HEK293 (cell line): Measurements from ENCODE around the gene GBF1.

Source experiments
- MYNN ChIP-seq: fragments of 450-650 bp; formaldehyde crosslinking; IDR thresholded peaks from 2 replicates; pipeline ENCODE4 v1.5.1; 2016; ENCODE audit warnings: missing biosample characterization, missing genetic modification characterization, borderline replicate concordance
- PBX3 ChIP-seq: sonication (generic); formaldehyde crosslinking; IDR thresholded peaks from 2 replicates; pipeline ENCODE4 v1.8.1; 2022; ENCODE audit warnings: mild to moderate bottlenecking, moderate library complexity, missing genetic modification reagents
- REST ChIP-seq: fragments of 450-650 bp; formaldehyde crosslinking; IDR thresholded peaks from 2 replicates; pipeline ENCODE4 v1.5.1; 2016; ENCODE audit warnings: missing biosample characterization, missing genetic modification characterization
- TCF7L2 ChIP-seq: IDR thresholded peaks from 2 replicates; pipeline ENCODE4 v1.6.1; 2011; ENCODE audit warnings: low read depth, mild to moderate bottlenecking, inconsistent platforms, low read length, moderate library complexity, borderline replicate concordance
- ZNF138 ChIP-seq: fragments of 450-650 bp; formaldehyde crosslinking; IDR thresholded peaks from 2 replicates; pipeline ENCODE4 v1.5.1; 2016; ENCODE audit warnings: missing biosample characterization, missing genetic modification characterization, borderline replicate concordance
- ZNF155 ChIP-seq: fragments of 450-650 bp; formaldehyde crosslinking; IDR thresholded peaks from 2 replicates; pipeline ENCODE4 v1.5.1; 2016; ENCODE audit warnings: missing biosample characterization, missing genetic modification characterization
- ZNF211 ChIP-seq: fragments of 450-650 bp; formaldehyde crosslinking; IDR thresholded peaks from 2 replicates; pipeline ENCODE4 v1.5.1; 2016; ENCODE audit warnings: low read depth, missing biosample characterization, missing genetic modification characterization
- ZNF488 ChIP-seq: fragments of 450-650 bp; formaldehyde crosslinking; IDR thresholded peaks from 2 replicates; pipeline ENCODE4 v1.5.1; 2016; ENCODE audit warnings: missing biosample characterization, missing genetic modification characterization
- ZNF501 ChIP-seq: fragments of 450-650 bp; formaldehyde crosslinking; IDR thresholded peaks from 2 replicates; pipeline ENCODE4 v1.5.1; 2016; ENCODE audit warnings: missing biosample characterization, missing genetic modification characterization
- ZNF549 ChIP-seq: fragments of 450-650 bp; IDR thresholded peaks from 2 replicates; pipeline ENCODE4 v1.5.1; 2018; ENCODE audit warnings: missing biosample characterization, missing genetic modification characterization, mild to moderate bottlenecking, inconsistent platforms, moderate library complexity
- ZNF629 ChIP-seq: fragments of 450-650 bp; formaldehyde crosslinking; IDR thresholded peaks from 2 replicates; pipeline ENCODE4 v1.5.1; 2017; ENCODE audit warnings: missing biosample characterization, missing genetic modification characterization
- ZNF792 ChIP-seq: fragments of 450-650 bp; formaldehyde crosslinking; IDR thresholded peaks from 2 replicates; pipeline ENCODE4 v1.5.1; 2016; ENCODE audit warnings: missing biosample characterization, missing genetic modification characterization
- TF ChIP-seq, protein P1 (sequence below): fragments of 450-650 bp; formaldehyde crosslinking; IDR thresholded peaks from 2 replicates; pipeline ENCODE4 v1.5.1; 2016; ENCODE audit warnings: missing biosample characterization, missing genetic modification characterization

DNA sequence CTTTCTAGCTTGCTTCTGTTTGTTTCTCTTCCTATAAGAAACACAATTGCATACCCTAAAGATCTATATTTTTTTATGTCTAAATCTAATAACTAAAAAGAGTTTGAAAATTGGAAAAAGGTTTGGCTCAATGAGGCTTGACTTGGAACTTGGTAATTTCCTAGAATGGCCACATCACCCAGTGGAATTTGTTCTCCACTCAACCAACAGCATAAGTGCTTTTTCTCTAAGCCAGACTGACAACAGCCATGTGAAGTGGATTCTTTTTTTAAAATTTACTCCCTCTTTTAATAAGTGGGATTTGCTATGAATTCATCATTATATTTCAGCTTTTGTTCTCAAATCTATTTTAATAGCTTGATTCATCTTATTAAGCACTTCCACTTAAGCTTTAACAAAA lies 33.8 kb downstream of the GBF1 start:
- TF ChIP-seq, protein P1, sequence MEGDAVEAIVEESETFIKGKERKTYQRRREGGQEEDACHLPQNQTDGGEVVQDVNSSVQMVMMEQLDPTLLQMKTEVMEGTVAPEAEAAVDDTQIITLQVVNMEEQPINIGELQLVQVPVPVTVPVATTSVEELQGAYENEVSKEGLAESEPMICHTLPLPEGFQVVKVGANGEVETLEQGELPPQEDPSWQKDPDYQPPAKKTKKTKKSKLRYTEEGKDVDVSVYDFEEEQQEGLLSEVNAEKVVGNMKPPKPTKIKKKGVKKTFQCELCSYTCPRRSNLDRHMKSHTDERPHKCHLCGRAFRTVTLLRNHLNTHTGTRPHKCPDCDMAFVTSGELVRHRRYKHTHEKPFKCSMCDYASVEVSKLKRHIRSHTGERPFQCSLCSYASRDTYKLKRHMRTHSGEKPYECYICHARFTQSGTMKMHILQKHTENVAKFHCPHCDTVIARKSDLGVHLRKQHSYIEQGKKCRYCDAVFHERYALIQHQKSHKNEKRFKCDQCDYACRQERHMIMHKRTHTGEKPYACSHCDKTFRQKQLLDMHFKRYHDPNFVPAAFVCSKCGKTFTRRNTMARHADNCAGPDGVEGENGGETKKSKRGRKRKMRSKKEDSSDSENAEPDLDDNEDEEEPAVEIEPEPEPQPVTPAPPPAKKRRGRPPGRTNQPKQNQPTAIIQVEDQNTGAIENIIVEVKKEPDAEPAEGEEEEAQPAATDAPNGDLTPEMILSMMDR (tag by site-specific recombination) = no peak
- no peak for TF ChIP-seq ZNF211 (tag by site-specific recombination)
- no peak for TF ChIP-seq ZNF155 (tag by site-specific recombination)
- no peak for TF ChIP-seq MYNN (tag by site-specific recombination)
- TF ChIP-seq ZNF549 = no peak
- no peak for TF ChIP-seq ZNF792 (tag by site-specific recombination)
- TF ChIP-seq ZNF138 (tag by site-specific recombination) = no peak
- no peak for TF ChIP-seq ZNF488 (tag by site-specific recombination)
- TF ChIP-seq REST (tag by site-specific recombination) = no peak
- no peak for TF ChIP-seq ZNF501 (tag by site-specific recombination)
- no peak for TF ChIP-seq PBX3 (CRISPR knock-in tag)
- no peak for TF ChIP-seq ZNF629 (tag by site-specific recombination)
- no peak for TF ChIP-seq TCF7L2
